Transverse colon (tissue), 3 donors: ENCODE measurements around the gene KIFC3.
"Not testable (repeated sequence)": the region's sequence is repeated elsewhere in the genome, so short reads cannot be mapped to it uniquely, and the experiment has no call there.

ENCODE experiments used
- EP300 ChIP-seq: sonication (generic); formaldehyde crosslinking; IDR thresholded peaks from one replicate; pipeline ENCODE4 v1.6.1; 2017; ENCODE audit warnings: antibody characterized with exemption, low read depth
- POLR2A ChIP-seq: fragments of 450-650 bp; IDR thresholded peaks from one replicate; pipeline ENCODE4 v1.6.1; 2016; ENCODE audit warnings: antibody characterized with exemption, mild to moderate bottlenecking, moderate library complexity
- TF ChIP-seq, protein P1 (sequence below), 5 experiments: fragments of 200-600 bp in 3 of 5; fragments of 450-650 bp in 2 of 5; sonication (generic) in 3 of 5; IDR thresholded peaks; 1 replicate in 2 of 5; 2 replicates in 3 of 5; pipeline ENCODE4 v1.5.1; 2016 to 2017; ENCODE audit warnings: antibody characterized with exemption in 5 of 5, inconsistent platforms in 3 of 5, mild to moderate bottlenecking in 2 of 5, moderate library complexity in 1 of 5

- TF ChIP-seq, protein P1, sequence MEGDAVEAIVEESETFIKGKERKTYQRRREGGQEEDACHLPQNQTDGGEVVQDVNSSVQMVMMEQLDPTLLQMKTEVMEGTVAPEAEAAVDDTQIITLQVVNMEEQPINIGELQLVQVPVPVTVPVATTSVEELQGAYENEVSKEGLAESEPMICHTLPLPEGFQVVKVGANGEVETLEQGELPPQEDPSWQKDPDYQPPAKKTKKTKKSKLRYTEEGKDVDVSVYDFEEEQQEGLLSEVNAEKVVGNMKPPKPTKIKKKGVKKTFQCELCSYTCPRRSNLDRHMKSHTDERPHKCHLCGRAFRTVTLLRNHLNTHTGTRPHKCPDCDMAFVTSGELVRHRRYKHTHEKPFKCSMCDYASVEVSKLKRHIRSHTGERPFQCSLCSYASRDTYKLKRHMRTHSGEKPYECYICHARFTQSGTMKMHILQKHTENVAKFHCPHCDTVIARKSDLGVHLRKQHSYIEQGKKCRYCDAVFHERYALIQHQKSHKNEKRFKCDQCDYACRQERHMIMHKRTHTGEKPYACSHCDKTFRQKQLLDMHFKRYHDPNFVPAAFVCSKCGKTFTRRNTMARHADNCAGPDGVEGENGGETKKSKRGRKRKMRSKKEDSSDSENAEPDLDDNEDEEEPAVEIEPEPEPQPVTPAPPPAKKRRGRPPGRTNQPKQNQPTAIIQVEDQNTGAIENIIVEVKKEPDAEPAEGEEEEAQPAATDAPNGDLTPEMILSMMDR (IDR thresholded peaks at IDR 0.05) = not testable (repeated sequence)
- not testable (repeated sequence) for TF ChIP-seq EP300, POLR2A
These were observed 22.5 kb downstream of the KIFC3 start for GRCh38 chr16:57779836-57780235.
